Endothelial cell of umbilical vein (primary cell): ENCODE data around the gene MED12. TPM values are rescaled to one million over a fixed set of nuclear protein-coding genes. Genes with fewer than 3 reads are reported as not detected.

Experiments used
- BruUV-seq: library from RNA; stranded (reverse); fragments of 400-500 nt; replicated peaks from 2 replicates; lab custom pipeline; 2021; lab: Mats Ljungman, UMichigan
- CTCF ChIA-PET: fragments of 300-600, 350-600 bp; sonication (Branson Sonifier 250); formaldehyde crosslinking; loops from one replicate; lab custom pipeline; 2021; ENCODE audit warnings: antibody characterized with exemption, inconsistent platforms; lab: Charles Lee
- POLR2A ChIA-PET: fragments of 300-600, 350-600 bp; sonication (Branson Sonifier 250); formaldehyde crosslinking; loops from one replicate; lab custom pipeline; 2021; ENCODE audit warnings: antibody characterized with exemption, inconsistent platforms; lab: Charles Lee
- DNase-seq: peaks from one replicate; pipeline ENCODE4 v3.0.0-alpha.2; 2011; ENCODE audit warnings: low read depth, low spot score
- FAIRE-seq: peaks from 2 replicates; lab custom pipeline; 2011; peaks lifted over from hg19 to GRCh38; lab: Jason Lieb, UNC
- H2AFZ ChIP-seq: 2 replicates; pipeline ENCODE4 v1.6.0; 2012; ENCODE audit warnings: low read depth, low read length, control low read depth, inconsistent platforms
- H3K27ac ChIP-seq: 2 replicates; pipeline ENCODE4 v1.5.1; 2011; ENCODE audit warnings: low read depth, mild to moderate bottlenecking, control low read depth, low read length, moderate library complexity; ENCODE audit not compliant: insufficient read depth
- H3K27me3 ChIP-seq, 2 experiments: 2 replicates each; pipeline versions ENCODE4 v1.6.0 to v1.6.1; 2011; ENCODE audit warnings: low read length in 2 of 2, mixed read lengths in 1 of 2; ENCODE audit not compliant: control insufficient read depth in 2 of 2, insufficient read depth in 2 of 2
- H3K36me3 ChIP-seq, 2 experiments: 2 replicates in 1 of 2; 3 replicates in 1 of 2; pipeline ENCODE4 v1.5.1; 2011; ENCODE audit warnings: low read length in 2 of 2, mild to moderate bottlenecking in 1 of 2, moderate library complexity in 1 of 2; ENCODE audit not compliant: control insufficient read depth in 2 of 2, insufficient read depth in 2 of 2; ENCODE audit errors: extremely low read depth in 1 of 2
- H3K4me1 ChIP-seq: 3 replicates; pipeline ENCODE4 v1.5.1; 2011; ENCODE audit warnings: mild to moderate bottlenecking, low read length; ENCODE audit not compliant: control insufficient read depth, insufficient read depth; ENCODE audit errors: extremely low read depth
- H3K4me2 ChIP-seq: 2 replicates; pipeline ENCODE4 v1.6.1; 2011; ENCODE audit warnings: low read length, control low read depth, mixed read lengths; ENCODE audit not compliant: insufficient read depth
- H3K4me3 ChIP-seq, 3 experiments: fragments of 200-600 bp in 1 of 3; sonication (generic), shearing (Covaris generic) in 1 of 3; replicated peaks in 1 of 3; 2 replicates each; pipeline ENCODE4 v1.5.1; 2011 to 2016; ENCODE audit warnings: control low read depth in 3 of 3, low read length in 3 of 3, mild to moderate bottlenecking in 2 of 3, inconsistent platforms in 1 of 3, low read depth in 1 of 3, moderate library complexity in 1 of 3; ENCODE audit not compliant: insufficient read depth in 1 of 3
- H3K79me2 ChIP-seq: 2 replicates; pipeline ENCODE4 v1.6.0; 2012; ENCODE audit warnings: low read length, inconsistent platforms; ENCODE audit not compliant: control insufficient read depth, insufficient read depth
- H3K9ac ChIP-seq: replicated peaks from 2 replicates; pipeline ENCODE3; 2011; ENCODE audit warnings: low read length, control low read depth; ENCODE audit not compliant: insufficient read depth; ENCODE audit errors: extremely low read depth
- H3K9me1 ChIP-seq: replicated peaks from 3 replicates; pipeline ENCODE4 v1.6.0; 2011; ENCODE audit warnings: mild to moderate bottlenecking, low read length; ENCODE audit not compliant: control insufficient read depth, insufficient read depth; ENCODE audit errors: extremely low read depth
- H3K9me3 ChIP-seq: replicated peaks from 2 replicates; pipeline ENCODE4 v1.5.1; 2012; ENCODE audit warnings: low read length, inconsistent platforms; ENCODE audit not compliant: control insufficient read depth, insufficient read depth
- H4K20me1 ChIP-seq: replicated peaks from 2 replicates; pipeline ENCODE3; 2011; ENCODE audit warnings: mild to moderate bottlenecking, low read length; ENCODE audit not compliant: control insufficient read depth, insufficient read depth; ENCODE audit errors: extremely low read depth
- EZH2 ChIP-seq: IDR thresholded peaks from 2 replicates; pipeline ENCODE4 v1.6.1; 2012; ENCODE audit warnings: borderline replicate concordance, low read depth, mild to moderate bottlenecking, moderate library complexity, low read length, inconsistent platforms; ENCODE audit not compliant: severe bottlenecking
- FOS ChIP-seq: IDR thresholded peaks from 2 replicates; pipeline ENCODE4 v1.6.1; 2011; ENCODE audit warnings: mild to moderate bottlenecking, low read length, moderate library complexity, borderline replicate concordance; ENCODE audit not compliant: insufficient read depth
- GATA2 ChIP-seq: IDR thresholded peaks from 2 replicates; pipeline ENCODE4 v1.7.0; 2011; ENCODE audit warnings: low read depth, mild to moderate bottlenecking, moderate library complexity, mixed read lengths, low read length; ENCODE audit not compliant: insufficient read length, insufficient read depth
- JUN ChIP-seq: IDR thresholded peaks from 2 replicates; pipeline ENCODE4 v1.6.1; 2011; ENCODE audit warnings: borderline replicate concordance, low read depth; ENCODE audit not compliant: insufficient read length, insufficient read depth
- MYC ChIP-seq: IDR thresholded peaks from one replicate; pipeline ENCODE4 v1.6.1; 2011; ENCODE audit warnings: mild to moderate bottlenecking, low read depth, low read length
- POLR2A ChIP-seq: IDR thresholded peaks from 2 replicates; pipeline ENCODE4 v1.6.1; 2012; ENCODE audit warnings: low read depth, mild to moderate bottlenecking, control low read depth, low read length
- POLR2AphosphoS5 ChIP-seq: IDR thresholded peaks from 2 replicates; pipeline ENCODE4 v1.6.1; 2012; ENCODE audit warnings: low read depth, mild to moderate bottlenecking, control low read depth, low read length, moderate library complexity; ENCODE audit not compliant: insufficient read depth
- dilution Hi-C: fragments of 300-500 bp; cut with MboI; formaldehyde crosslinking; loops from one replicate; pipeline ENCODE4 v1.15.0; 2019; ENCODE audit warnings: low sequenced_read_pairs; ENCODE audit not compliant: extremely low pct_ligation_motif_present
- intact Hi-C: fragments of 100-400 bp; cut with micrococcal nuclease; formaldehyde crosslinking; loops from one replicate; pipeline ENCODE4 v1.10.0; 2022
- polyA plus RNA-seq, 4 experiments: library from polyadenylated mRNA; depleted of rRNA in 3 of 4; stranded (reverse) in 3 of 4; unstranded in 1 of 4; fragments of >200 nt; gene quantifications; 2 replicates each; pipeline versions ENCODE4 v1.2.1 to v1.2.3, GENCODE V29; 2011 to 2012; ENCODE audit warnings: missing spikeins in 1 of 4
- total RNA-seq: library from RNA; stranded (reverse); gene quantifications from 2 replicates; pipeline ENCODE4 v1.2.3, GENCODE V29; 2021
- TF ChIP-seq, protein P1 (sequence below), 2 donors: IDR thresholded peaks; 1 replicate in 1 of 2; 2 replicates in 1 of 2; pipeline ENCODE4 v1.5.1; 2011; ENCODE audit warnings: low read length in 2 of 2, mild to moderate bottlenecking in 2 of 2, moderate library complexity in 2 of 2, control low read depth in 1 of 2, inconsistent platforms in 1 of 2, low read depth in 1 of 2; ENCODE audit not compliant: insufficient read depth in 1 of 2; ENCODE audit errors: extremely low read depth in 1 of 2
- TF ChIP-seq, protein P2 (sequence below): IDR thresholded peaks from 2 replicates; pipeline ENCODE4 v1.6.1; 2011; ENCODE audit not compliant: insufficient read depth, insufficient read length

Gene MED12
- total and polyA plus RNA-seq, 2 donors (not counting 3 experiments of a cell fraction or from before 2014, with no cell fraction given): 28.1 to 65.3 TPM

DNA sequence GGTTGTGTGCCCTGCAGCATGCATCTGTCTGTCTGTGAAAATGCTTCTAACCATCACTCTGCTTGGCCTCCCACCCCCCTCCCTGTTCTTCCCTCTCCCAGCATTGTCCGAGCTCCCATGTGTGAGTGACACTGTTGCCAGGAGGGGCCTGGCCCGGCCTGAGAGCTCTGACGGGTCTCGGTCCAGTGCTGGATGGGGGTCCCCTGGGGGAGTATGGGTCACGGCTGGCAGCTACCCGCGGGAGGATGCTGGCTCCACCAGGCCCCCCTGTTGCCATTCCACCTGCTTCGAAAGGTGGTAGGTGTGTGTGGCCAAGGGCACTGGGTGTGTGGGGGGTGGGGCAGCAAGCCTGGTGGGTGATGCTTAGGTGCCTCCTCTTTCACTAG is 29.9 kb downstream of the MED12 start:
- no peak overlapping the region for H3K9ac ChIP-seq
- H3K36me3 ChIP-seq: no peaks in the 10 kb centered on the region
- dilution Hi-C loops (no loop called here), intact Hi-C loops (no loop called here)
- no TSS peak for BruUV-seq
- no peak overlapping the region for H3K4me3 ChIP-seq
- no peak overlapping the region for H3K27ac ChIP-seq
- DNase-seq: no peak
- no peaks in the 10 kb centered on the region for H3K79me2 ChIP-seq
- no peaks in the 10 kb centered on the region for H4K20me1 ChIP-seq
- no peak overlapping the region for H2AFZ ChIP-seq
- TF ChIP-seq POLR2AphosphoS5: no peak
- no peak for TF ChIP-seq JUN
- no peak for TF ChIP-seq POLR2A
- TF ChIP-seq, protein P1, sequence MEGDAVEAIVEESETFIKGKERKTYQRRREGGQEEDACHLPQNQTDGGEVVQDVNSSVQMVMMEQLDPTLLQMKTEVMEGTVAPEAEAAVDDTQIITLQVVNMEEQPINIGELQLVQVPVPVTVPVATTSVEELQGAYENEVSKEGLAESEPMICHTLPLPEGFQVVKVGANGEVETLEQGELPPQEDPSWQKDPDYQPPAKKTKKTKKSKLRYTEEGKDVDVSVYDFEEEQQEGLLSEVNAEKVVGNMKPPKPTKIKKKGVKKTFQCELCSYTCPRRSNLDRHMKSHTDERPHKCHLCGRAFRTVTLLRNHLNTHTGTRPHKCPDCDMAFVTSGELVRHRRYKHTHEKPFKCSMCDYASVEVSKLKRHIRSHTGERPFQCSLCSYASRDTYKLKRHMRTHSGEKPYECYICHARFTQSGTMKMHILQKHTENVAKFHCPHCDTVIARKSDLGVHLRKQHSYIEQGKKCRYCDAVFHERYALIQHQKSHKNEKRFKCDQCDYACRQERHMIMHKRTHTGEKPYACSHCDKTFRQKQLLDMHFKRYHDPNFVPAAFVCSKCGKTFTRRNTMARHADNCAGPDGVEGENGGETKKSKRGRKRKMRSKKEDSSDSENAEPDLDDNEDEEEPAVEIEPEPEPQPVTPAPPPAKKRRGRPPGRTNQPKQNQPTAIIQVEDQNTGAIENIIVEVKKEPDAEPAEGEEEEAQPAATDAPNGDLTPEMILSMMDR (IDR thresholded peaks at IDR 0.05; ENCODE audit: extremely low read depth in 1 of 2, insufficient read depth in 1 of 2, low read depth in 1 of 2, low read length in 2 of 2): no peak
- TF ChIP-seq FOS: no peak
- TF ChIP-seq EZH2: no peak
- TF ChIP-seq GATA2: no peak
- no peak for TF ChIP-seq MYC
- TF ChIP-seq, protein P2, sequence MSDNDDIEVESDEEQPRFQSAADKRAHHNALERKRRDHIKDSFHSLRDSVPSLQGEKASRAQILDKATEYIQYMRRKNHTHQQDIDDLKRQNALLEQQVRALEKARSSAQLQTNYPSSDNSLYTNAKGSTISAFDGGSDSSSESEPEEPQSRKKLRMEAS: no peak
- H3K4me1 ChIP-seq: peaks cover 3% of the 10 kb centered on the region
- H3K9me3 ChIP-seq: no peaks in the 10 kb centered on the region
- ChIA-PET POLR2A (no interaction called here), CTCF (no interaction called here)
- H3K9me1 ChIP-seq: no peaks in the 10 kb centered on the region
- H3K27me3 ChIP-seq: no peaks in the 10 kb centered on the region
- FAIRE-seq: no peak
- no peak overlapping the region for H3K4me2 ChIP-seq
